B cell (primary cell): ENCODE data around the gene CGB8. TPM values are rescaled to one million over a fixed set of nuclear protein-coding genes. Genes with fewer than 3 reads are reported as not detected.

ENCODE experiments used
- ATAC-seq: fragments of 200-7000 bp; cut with Tn5 transposase; one replicate; pipeline ENCODE4 v1.10.0; 2021; ENCODE audit warnings: low read depth, mild to moderate bottlenecking, moderate number of reproducible peaks, moderate library complexity
- CTCF ChIA-PET: fragments of 350-600 bp; sonication (Branson Sonifier 250); formaldehyde crosslinking; loops from one replicate; lab custom pipeline; 2021; ENCODE audit warnings: antibody characterized with exemption, inconsistent platforms; lab: Charles Lee
- POLR2A ChIA-PET: fragments of 350-600 bp; sonication (Branson Sonifier 250); formaldehyde crosslinking; loops from one replicate; lab custom pipeline; 2021; ENCODE audit warnings: antibody characterized with exemption; lab: Charles Lee
- DNase-seq: peaks from one replicate; pipeline ENCODE4 v3.0.0; 2013
- H2AFZ ChIP-seq: 2 replicates; pipeline ENCODE4 v1.6.1; 2012; ENCODE audit warnings: mild to moderate bottlenecking, low read depth, low read length; ENCODE audit not compliant: insufficient read depth, poor library complexity, severe bottlenecking
- H3K27ac ChIP-seq, 2 donors: 1 replicate in 1 of 2; 2 replicates in 1 of 2; pipeline ENCODE4 v1.5.1; 2012 to 2013; ENCODE audit warnings: low read length in 2 of 2, mild to moderate bottlenecking in 2 of 2, moderate library complexity in 1 of 2
- H3K27me3 ChIP-seq, 4 experiments: fragments of 200-600 bp in 1 of 4; sonication (generic) in 1 of 4; replicated peaks in 1 of 4; 1 replicate in 2 of 4; 2 replicates in 2 of 4; pipeline versions ENCODE4 v1.6.1 to v1.7.0; 2013 to 2016; ENCODE audit warnings: low read length in 3 of 4, mild to moderate bottlenecking in 2 of 4, mixed read lengths in 1 of 4, moderate library complexity in 1 of 4; ENCODE audit not compliant: insufficient read depth in 4 of 4, control insufficient read depth in 3 of 4; ENCODE audit errors: control extremely low read depth in 1 of 4
- H3K36me3 ChIP-seq, 2 experiments: replicated peaks in 1 of 2; 1 replicate in 1 of 2; 2 replicates in 1 of 2; pipeline versions ENCODE4 v1.6.1 to v1.7.1; 2013; ENCODE audit warnings: low read length in 1 of 2; ENCODE audit not compliant: insufficient read depth in 2 of 2, control insufficient read depth in 1 of 2; ENCODE audit errors: control extremely low read depth in 1 of 2, extremely low read depth in 1 of 2
- H3K4me1 ChIP-seq, 2 donors: fragments of 200-600 bp in 1 of 2; sonication (generic) in 1 of 2; 1 replicate in 1 of 2; 2 replicates in 1 of 2; pipeline versions ENCODE4 v1.5.1 to v1.6.1; 2013 to 2017; ENCODE audit warnings: low read length in 2 of 2; ENCODE audit not compliant: control insufficient read depth in 2 of 2, insufficient read depth in 2 of 2
- H3K4me2 ChIP-seq: replicated peaks from 2 replicates; pipeline ENCODE3; 2012; ENCODE audit warnings: mild to moderate bottlenecking, low read depth, low read length; ENCODE audit not compliant: poor library complexity, severe bottlenecking
- H3K4me3 ChIP-seq, 5 experiments: fragments of 200-600 bp in 1 of 5; sonication (generic) in 1 of 5; 1 replicate in 3 of 5; 2 replicates in 2 of 5; pipeline versions ENCODE4 v1.5.1 to v1.7.0; 2011 to 2016; ENCODE audit warnings: low read length in 4 of 5, mild to moderate bottlenecking in 4 of 5, low read depth in 2 of 5, control low read depth in 1 of 5, moderate library complexity in 1 of 5; ENCODE audit not compliant: insufficient read depth in 1 of 5; ENCODE audit errors: control extremely low read depth in 1 of 5, extremely low read depth in 1 of 5
- H3K79me2 ChIP-seq: fragments of 200-600 bp; sonication (generic); one replicate; pipeline ENCODE4 v1.6.0; 2016; ENCODE audit warnings: low read length; ENCODE audit not compliant: control insufficient read depth, insufficient read depth
- H3K9ac ChIP-seq: fragments of 200-600 bp; sonication (generic); 2 replicates; pipeline ENCODE4 v1.6.1; 2017; ENCODE audit warnings: mild to moderate bottlenecking, low read length, moderate library complexity
- H3K9me3 ChIP-seq, 3 donors: one replicate each; pipeline versions ENCODE4 v1.6.1 to v1.7.1; 2013; ENCODE audit warnings: low read length in 2 of 3; ENCODE audit not compliant: control insufficient read depth in 2 of 3, insufficient read depth in 1 of 3; ENCODE audit errors: control extremely low read depth in 1 of 3
- H4K20me1 ChIP-seq: 2 replicates; pipeline ENCODE4 v1.6.0; 2012; ENCODE audit warnings: mild to moderate bottlenecking, low read length; ENCODE audit not compliant: insufficient read depth, control insufficient read depth, poor library complexity, severe bottlenecking
- H3K27ac Mint-ChIP-seq: one replicate; pipeline ENCODE4 v1.8.0; 2021; ENCODE audit warnings: mixed read lengths
- H3K27me3 Mint-ChIP-seq: one replicate; pipeline ENCODE4 v1.8.0; 2021; ENCODE audit warnings: mixed read lengths
- H3K4me1 Mint-ChIP-seq: one replicate; pipeline ENCODE4 v1.8.0; 2021; ENCODE audit warnings: mixed read lengths
- H3K4me3 Mint-ChIP-seq: one replicate; pipeline ENCODE4 v1.8.0; 2021; ENCODE audit warnings: mixed read lengths
- H3K9me3 Mint-ChIP-seq: one replicate; pipeline ENCODE4 v1.8.0; 2022; ENCODE audit warnings: mixed read lengths; ENCODE audit not compliant: insufficient read depth
- EZH2 ChIP-seq: IDR thresholded peaks from 2 replicates; pipeline ENCODE4 v1.6.1; 2012; ENCODE audit warnings: borderline replicate concordance, low read depth, mild to moderate bottlenecking, moderate library complexity, low read length; ENCODE audit not compliant: insufficient read depth, poor library complexity, severe bottlenecking
- WGBS: methylation state at CpG from one replicate; pipeline ENCODE4 v1.1.5; 2013; ENCODE audit warnings: missing lambda C conversion rate; ENCODE audit not compliant: insufficient coverage; 5-methylcytosine and 5-hydroxymethylcytosine counted together
- intact Hi-C: fragments of 100-400 bp; cut with micrococcal nuclease; formaldehyde crosslinking; loops from one replicate; pipeline ENCODE4 v1.10.0; 2022
- polyA plus RNA-seq: library from polyadenylated mRNA; depleted of rRNA; stranded (reverse); fragments of >200 nt; gene quantifications from 2 replicates; pipeline ENCODE4 v1.2.3, GENCODE V29; 2012
- total RNA-seq, 2 donors: library from RNA; stranded (reverse); fragments of 120-200 nt in 1 of 2; gene quantifications; 1 replicate in 1 of 2; 2 replicates in 1 of 2; pipeline versions ENCODE4 v1.2.3 to v1.2.4, GENCODE V29; 2013 to 2022
- TF ChIP-seq, protein P1 (sequence below): fragments of 200-600 bp; IDR thresholded peaks from one replicate; pipeline ENCODE4 v1.8.0; 2022; ENCODE audit warnings: antibody characterized with exemption, mild to moderate bottlenecking

The CGB8 gene
- total and polyA plus RNA-seq, 2 donors (not counting 1 experiment from before 2014, with no cell fraction given): not detected

GRCh38 chr19:49006905-49007304 is 42.0 kb downstream of the CGB8 start:
- Histone ChIP-seq H3K27ac (no peak overlapping the region), H3K4me1 (no peaks in the 10 kb centered on the region), H3K36me3 (peaks cover 0 to 60% of the 10 kb centered on the region in 2 experiments), H3K9me3 (no peaks in the 10 kb centered on the region), H3K27me3 (no peaks in the 10 kb centered on the region), H3K4me3 (no peak overlapping the region), H3K79me2 (no peaks in the 10 kb centered on the region), H4K20me1 (no peaks in the 10 kb centered on the region), H3K9ac (no peak overlapping the region), H2AFZ (no peak overlapping the region), H3K4me2 (no peak overlapping the region)
- no peak for ATAC-seq
- DNase-seq: no peak
- Mint-ChIP-seq H3K27ac (no peak overlapping the region), H3K27me3 (no peaks in the 10 kb centered on the region), H3K4me3 (no peak overlapping the region), H3K9me3 (no peaks in the 10 kb centered on the region), H3K4me1 (no peaks in the 10 kb centered on the region)
- intact Hi-C loops: no loop called here
- TF ChIP-seq, protein P1, sequence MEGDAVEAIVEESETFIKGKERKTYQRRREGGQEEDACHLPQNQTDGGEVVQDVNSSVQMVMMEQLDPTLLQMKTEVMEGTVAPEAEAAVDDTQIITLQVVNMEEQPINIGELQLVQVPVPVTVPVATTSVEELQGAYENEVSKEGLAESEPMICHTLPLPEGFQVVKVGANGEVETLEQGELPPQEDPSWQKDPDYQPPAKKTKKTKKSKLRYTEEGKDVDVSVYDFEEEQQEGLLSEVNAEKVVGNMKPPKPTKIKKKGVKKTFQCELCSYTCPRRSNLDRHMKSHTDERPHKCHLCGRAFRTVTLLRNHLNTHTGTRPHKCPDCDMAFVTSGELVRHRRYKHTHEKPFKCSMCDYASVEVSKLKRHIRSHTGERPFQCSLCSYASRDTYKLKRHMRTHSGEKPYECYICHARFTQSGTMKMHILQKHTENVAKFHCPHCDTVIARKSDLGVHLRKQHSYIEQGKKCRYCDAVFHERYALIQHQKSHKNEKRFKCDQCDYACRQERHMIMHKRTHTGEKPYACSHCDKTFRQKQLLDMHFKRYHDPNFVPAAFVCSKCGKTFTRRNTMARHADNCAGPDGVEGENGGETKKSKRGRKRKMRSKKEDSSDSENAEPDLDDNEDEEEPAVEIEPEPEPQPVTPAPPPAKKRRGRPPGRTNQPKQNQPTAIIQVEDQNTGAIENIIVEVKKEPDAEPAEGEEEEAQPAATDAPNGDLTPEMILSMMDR: no peak
- TF ChIP-seq EZH2: no peak
- 98% methylated on average over 20 of the region's 22 CpGs for WGBS
- ChIA-PET CTCF (interaction anchor here (0.7 kb wide), 1 partner anchor 11 kb away, joined by 3 read pairs; no protein-coding TSS in a partner anchor), POLR2A (no interaction called here)

DNA sequence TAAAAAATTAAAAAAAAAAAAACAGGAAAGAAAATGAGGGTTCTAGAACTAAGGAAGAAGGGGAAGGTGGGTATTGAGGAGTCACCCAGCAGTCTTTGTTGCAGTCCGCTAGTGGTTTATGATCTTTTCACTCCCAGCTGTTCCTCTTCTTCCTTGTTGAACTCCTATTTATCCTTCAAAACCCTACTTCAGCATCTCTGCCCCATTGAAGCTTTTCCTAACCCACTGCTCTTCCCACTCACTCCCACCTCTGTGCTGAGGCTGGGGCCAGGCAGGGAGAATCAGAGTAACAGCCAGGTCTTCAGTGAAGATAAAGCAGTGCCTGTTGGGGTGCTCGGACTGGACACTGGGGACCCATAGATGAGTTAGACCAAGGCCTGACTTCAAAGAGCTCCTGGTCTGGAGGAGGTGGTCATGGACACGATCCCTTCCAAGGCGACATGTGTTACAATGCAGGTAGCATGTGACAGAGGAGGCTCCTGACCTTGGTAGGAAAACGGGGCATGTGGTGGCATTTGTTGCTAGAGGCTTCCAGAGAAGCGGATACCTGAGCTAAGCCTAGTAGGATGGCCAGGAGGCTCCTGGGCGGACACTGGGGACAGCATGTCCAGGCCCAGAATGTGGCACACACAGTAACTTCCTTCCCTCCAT is 43.8 kb downstream of the CGB8 start:
- ChIA-PET CTCF (no interaction called here), POLR2A (interaction anchor here (0.7 kb wide), 1 partner anchor 54 kb away, joined by 3 read pairs; no protein-coding TSS in a partner anchor)
- no peaks in the 10 kb centered on the region for H3K4me1 ChIP-seq
- H3K4me3 ChIP-seq: no peak overlapping the region
- no peaks in the 10 kb centered on the region for H3K27me3 Mint-ChIP-seq
- H3K9ac ChIP-seq: no peak overlapping the region
- H4K20me1 ChIP-seq: no peaks in the 10 kb centered on the region
- no peak overlapping the region for H3K27ac ChIP-seq
- peaks cover 0 to 45% of the 10 kb centered on the region in 2 experiments for H3K36me3 ChIP-seq
- no peak for DNase-seq
- H3K27ac Mint-ChIP-seq: no peak overlapping the region
- H3K79me2 ChIP-seq: peaks cover 4% of the 10 kb centered on the region
- WGBS: 96% methylated on average over 6 of the region's 7 CpGs
- no peaks in the 10 kb centered on the region for H3K9me3 ChIP-seq
- no peak overlapping the region for H3K4me2 ChIP-seq
- H3K4me1 Mint-ChIP-seq: no peaks in the 10 kb centered on the region
- TF ChIP-seq EZH2: no peak
- TF ChIP-seq, protein P1: no peak
- no peaks in the 10 kb centered on the region for H3K9me3 Mint-ChIP-seq
- H2AFZ ChIP-seq: no peak overlapping the region
- intact Hi-C loops: no loop called here
- no peak for ATAC-seq
- H3K4me3 Mint-ChIP-seq: no peak overlapping the region
- no peaks in the 10 kb centered on the region for H3K27me3 ChIP-seq
